HepG2 (cell line): ENCODE data around the gene CNNM2. TPM values are rescaled to one million over a fixed set of nuclear protein-coding genes. Genes with fewer than 3 reads are reported as not detected.

ENCODE experiments used
- RBAK ChIP-seq: sonication (generic); formaldehyde crosslinking; IDR thresholded peaks from 2 replicates; pipeline ENCODE4 v1.5.1; 2020; ENCODE audit warnings: mild to moderate bottlenecking, missing genetic modification reagents
- SNAPC2 ChIP-seq: sonication (generic); formaldehyde crosslinking; IDR thresholded peaks from 2 replicates; pipeline ENCODE4 v1.8.1; 2022; ENCODE audit warnings: mild to moderate bottlenecking, missing genetic modification reagents
- THYN1 ChIP-seq: sonication (generic); formaldehyde crosslinking; IDR thresholded peaks from 2 replicates; pipeline ENCODE4 v1.8.1; 2023; ENCODE audit warnings: low read depth, mild to moderate bottlenecking, moderate library complexity, missing genetic modification reagents, borderline replicate concordance
- ZNF282 ChIP-seq: fragments of 450-650 bp; IDR thresholded peaks from 2 replicates; pipeline ENCODE4 v1.6.1; 2018; ENCODE audit not compliant: partially characterized antibody
- ZNF33B ChIP-seq: sonication (generic); formaldehyde crosslinking; IDR thresholded peaks from 2 replicates; pipeline ENCODE4 v1.5.1; 2020; ENCODE audit warnings: mild to moderate bottlenecking, missing genetic modification reagents
- polyA plus RNA-seq, 8 experiments: library from polyadenylated mRNA; depleted of rRNA in 3 of 8; stranded (reverse) in 7 of 8; unstranded in 1 of 8; fragments of >200 nt; fragmentation: Illumina TruSeq in 4 of 8; extraction: Trizol in 4 of 8; gene quantifications; 2 replicates each; pipeline versions ENCODE4 v1.2.1 to v1.2.3, GENCODE V29; 2011 to 2016; ENCODE audit warnings: low read depth in 4 of 8, missing spikeins in 1 of 8, mixed read lengths in 1 of 8; ENCODE audit not compliant: insufficient read depth in 1 of 8
- total RNA-seq, 5 experiments: library from RNA; depleted of rRNA; stranded (reverse); fragments of >200 nt; fragmentation: Illumina TruSeq; extraction: Trizol; gene quantifications; 2 replicates each; pipeline ENCODE4 v1.2.3, GENCODE V29; 2016; ENCODE audit warnings: low read depth in 1 of 5
- TF ChIP-seq, protein P1 (sequence below): sonication (generic); formaldehyde crosslinking; IDR thresholded peaks from 2 replicates; pipeline ENCODE4 v1.4.0; 2020; ENCODE audit warnings: missing genetic modification reagents
- TF ChIP-seq, protein P2 (sequence below): sonication (generic); formaldehyde crosslinking; IDR thresholded peaks from 2 replicates; pipeline ENCODE4 v1.4.0; 2020; ENCODE audit warnings: low read depth, mild to moderate bottlenecking, missing genetic modification reagents
- TF ChIP-seq, protein P3 (sequence below): sonication (generic); formaldehyde crosslinking; IDR thresholded peaks from 2 replicates; pipeline ENCODE4 v1.4.0; 2020; ENCODE audit warnings: missing genetic modification reagents, borderline replicate concordance
- TF ChIP-seq, protein P4 (sequence below): sonication (generic); formaldehyde crosslinking; IDR thresholded peaks from 2 replicates; pipeline ENCODE4 v1.9.0; 2022; ENCODE audit warnings: low read depth, missing genetic modification reagents
- TF ChIP-seq, protein P5 (sequence below): sonication (generic); formaldehyde crosslinking; IDR thresholded peaks from 2 replicates; pipeline ENCODE4 v1.5.1; 2020; ENCODE audit warnings: mild to moderate bottlenecking, missing genetic modification reagents, borderline replicate concordance
- TF ChIP-seq, protein P6 (sequence below): sonication (generic); formaldehyde crosslinking; IDR thresholded peaks from 2 replicates; pipeline ENCODE4 v1.4.0; 2020; ENCODE audit warnings: missing genetic modification reagents
- TF ChIP-seq, protein P7 (sequence below): sonication (generic); formaldehyde crosslinking; IDR thresholded peaks from 2 replicates; pipeline ENCODE4 v1.8.0; 2022; ENCODE audit warnings: mild to moderate bottlenecking, missing genetic modification reagents, borderline replicate concordance

CNNM2 gene
- total and polyA plus RNA-seq, 2 of the 13 experiments (the other 11 are each of a cell fraction or from before 2014, with no cell fraction given): 7.1 to 9.0 TPM

DNA sequence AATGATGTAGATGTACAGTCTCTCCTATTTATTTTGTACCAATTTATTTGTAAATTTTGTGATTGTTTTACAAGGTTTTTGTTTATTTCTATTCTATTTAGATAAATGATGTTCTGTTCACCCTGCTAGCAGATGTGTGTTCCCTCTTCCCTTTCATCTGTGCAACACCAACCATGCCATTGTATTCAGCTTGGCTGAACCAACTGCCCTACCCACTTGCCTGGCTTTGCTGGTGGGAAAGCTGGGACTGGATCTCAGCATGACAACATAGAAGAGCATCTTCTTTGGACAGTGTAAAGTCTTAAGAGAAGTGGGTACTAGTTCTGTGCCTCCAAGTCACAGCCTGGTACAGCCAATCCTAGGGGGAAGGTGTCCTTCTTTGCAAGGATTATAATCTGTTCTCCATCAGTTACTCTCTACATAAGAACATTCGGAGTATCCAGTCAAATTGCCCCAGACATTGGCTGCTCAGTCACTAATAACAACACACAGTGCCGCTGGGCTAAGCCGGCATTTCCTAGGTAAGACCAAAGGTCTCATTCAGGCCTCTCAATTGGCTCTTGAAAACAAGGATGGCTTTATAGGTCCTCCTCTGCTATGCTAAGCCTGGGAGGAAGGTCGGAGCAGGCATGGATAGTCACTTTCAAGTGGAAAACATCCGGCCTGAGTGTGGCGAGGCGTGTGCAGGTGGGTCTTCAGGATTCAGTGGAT is 165.3 kb downstream of the CNNM2 start (continued):
- TF ChIP-seq, protein P1, sequence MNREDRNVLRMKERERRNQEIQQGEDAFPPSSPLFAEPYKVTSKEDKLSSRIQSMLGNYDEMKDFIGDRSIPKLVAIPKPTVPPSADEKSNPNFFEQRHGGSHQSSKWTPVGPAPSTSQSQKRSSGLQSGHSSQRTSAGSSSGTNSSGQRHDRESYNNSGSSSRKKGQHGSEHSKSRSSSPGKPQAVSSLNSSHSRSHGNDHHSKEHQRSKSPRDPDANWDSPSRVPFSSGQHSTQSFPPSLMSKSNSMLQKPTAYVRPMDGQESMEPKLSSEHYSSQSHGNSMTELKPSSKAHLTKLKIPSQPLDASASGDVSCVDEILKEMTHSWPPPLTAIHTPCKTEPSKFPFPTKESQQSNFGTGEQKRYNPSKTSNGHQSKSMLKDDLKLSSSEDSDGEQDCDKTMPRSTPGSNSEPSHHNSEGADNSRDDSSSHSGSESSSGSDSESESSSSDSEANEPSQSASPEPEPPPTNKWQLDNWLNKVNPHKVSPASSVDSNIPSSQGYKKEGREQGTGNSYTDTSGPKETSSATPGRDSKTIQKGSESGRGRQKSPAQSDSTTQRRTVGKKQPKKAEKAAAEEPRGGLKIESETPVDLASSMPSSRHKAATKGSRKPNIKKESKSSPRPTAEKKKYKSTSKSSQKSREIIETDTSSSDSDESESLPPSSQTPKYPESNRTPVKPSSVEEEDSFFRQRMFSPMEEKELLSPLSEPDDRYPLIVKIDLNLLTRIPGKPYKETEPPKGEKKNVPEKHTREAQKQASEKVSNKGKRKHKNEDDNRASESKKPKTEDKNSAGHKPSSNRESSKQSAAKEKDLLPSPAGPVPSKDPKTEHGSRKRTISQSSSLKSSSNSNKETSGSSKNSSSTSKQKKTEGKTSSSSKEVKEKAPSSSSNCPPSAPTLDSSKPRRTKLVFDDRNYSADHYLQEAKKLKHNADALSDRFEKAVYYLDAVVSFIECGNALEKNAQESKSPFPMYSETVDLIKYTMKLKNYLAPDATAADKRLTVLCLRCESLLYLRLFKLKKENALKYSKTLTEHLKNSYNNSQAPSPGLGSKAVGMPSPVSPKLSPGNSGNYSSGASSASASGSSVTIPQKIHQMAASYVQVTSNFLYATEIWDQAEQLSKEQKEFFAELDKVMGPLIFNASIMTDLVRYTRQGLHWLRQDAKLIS (CRISPR knock-in tag): no peak
- TF ChIP-seq ZNF33B (CRISPR knock-in tag): no peak
- TF ChIP-seq, protein P2, sequence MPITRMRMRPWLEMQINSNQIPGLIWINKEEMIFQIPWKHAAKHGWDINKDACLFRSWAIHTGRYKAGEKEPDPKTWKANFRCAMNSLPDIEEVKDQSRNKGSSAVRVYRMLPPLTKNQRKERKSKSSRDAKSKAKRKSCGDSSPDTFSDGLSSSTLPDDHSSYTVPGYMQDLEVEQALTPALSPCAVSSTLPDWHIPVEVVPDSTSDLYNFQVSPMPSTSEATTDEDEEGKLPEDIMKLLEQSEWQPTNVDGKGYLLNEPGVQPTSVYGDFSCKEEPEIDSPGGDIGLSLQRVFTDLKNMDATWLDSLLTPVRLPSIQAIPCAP (CRISPR knock-in tag): no peak
- no peak for TF ChIP-seq SNAPC2 (CRISPR knock-in tag)
- TF ChIP-seq ZNF282: no peak
- TF ChIP-seq, protein P3, sequence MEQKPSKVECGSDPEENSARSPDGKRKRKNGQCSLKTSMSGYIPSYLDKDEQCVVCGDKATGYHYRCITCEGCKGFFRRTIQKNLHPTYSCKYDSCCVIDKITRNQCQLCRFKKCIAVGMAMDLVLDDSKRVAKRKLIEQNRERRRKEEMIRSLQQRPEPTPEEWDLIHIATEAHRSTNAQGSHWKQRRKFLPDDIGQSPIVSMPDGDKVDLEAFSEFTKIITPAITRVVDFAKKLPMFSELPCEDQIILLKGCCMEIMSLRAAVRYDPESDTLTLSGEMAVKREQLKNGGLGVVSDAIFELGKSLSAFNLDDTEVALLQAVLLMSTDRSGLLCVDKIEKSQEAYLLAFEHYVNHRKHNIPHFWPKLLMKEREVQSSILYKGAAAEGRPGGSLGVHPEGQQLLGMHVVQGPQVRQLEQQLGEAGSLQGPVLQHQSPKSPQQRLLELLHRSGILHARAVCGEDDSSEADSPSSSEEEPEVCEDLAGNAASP (CRISPR knock-in tag): no peak
- TF ChIP-seq THYN1 (CRISPR knock-in tag): no peak
- TF ChIP-seq, protein P4, sequence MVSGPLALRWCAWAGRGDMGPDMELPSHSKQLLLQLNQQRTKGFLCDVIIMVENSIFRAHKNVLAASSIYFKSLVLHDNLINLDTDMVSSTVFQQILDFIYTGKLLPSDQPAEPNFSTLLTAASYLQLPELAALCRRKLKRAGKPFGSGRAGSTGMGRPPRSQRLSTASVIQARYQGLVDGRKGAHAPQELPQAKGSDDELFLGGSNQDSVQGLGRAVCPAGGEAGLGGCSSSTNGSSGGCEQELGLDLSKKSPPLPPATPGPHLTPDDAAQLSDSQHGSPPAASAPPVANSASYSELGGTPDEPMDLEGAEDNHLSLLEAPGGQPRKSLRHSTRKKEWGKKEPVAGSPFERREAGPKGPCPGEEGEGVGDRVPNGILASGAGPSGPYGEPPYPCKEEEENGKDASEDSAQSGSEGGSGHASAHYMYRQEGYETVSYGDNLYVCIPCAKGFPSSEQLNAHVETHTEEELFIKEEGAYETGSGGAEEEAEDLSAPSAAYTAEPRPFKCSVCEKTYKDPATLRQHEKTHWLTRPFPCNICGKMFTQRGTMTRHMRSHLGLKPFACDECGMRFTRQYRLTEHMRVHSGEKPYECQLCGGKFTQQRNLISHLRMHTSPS (CRISPR knock-in tag): no peak
- no peak for TF ChIP-seq RBAK
- TF ChIP-seq, protein P5, sequence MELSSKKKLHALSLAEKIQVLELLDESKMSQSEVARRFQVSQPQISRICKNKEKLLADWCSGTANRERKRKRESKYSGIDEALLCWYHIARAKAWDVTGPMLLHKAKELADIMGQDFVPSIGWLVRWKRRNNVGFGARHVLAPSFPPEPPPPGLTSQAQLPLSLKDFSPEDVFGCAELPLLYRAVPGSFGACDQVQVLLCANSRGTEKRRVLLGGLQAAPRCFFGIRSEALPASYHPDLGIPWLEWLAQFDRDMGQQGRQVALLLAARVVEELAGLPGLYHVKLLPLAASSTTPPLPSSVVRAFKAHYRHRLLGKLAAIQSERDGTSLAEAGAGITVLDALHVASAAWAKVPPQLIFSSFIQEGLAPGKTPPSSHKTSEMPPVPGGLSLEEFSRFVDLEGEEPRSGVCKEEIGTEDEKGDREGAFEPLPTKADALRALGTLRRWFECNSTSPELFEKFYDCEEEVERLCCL (CRISPR knock-in tag): no peak
- TF ChIP-seq, protein P6, sequence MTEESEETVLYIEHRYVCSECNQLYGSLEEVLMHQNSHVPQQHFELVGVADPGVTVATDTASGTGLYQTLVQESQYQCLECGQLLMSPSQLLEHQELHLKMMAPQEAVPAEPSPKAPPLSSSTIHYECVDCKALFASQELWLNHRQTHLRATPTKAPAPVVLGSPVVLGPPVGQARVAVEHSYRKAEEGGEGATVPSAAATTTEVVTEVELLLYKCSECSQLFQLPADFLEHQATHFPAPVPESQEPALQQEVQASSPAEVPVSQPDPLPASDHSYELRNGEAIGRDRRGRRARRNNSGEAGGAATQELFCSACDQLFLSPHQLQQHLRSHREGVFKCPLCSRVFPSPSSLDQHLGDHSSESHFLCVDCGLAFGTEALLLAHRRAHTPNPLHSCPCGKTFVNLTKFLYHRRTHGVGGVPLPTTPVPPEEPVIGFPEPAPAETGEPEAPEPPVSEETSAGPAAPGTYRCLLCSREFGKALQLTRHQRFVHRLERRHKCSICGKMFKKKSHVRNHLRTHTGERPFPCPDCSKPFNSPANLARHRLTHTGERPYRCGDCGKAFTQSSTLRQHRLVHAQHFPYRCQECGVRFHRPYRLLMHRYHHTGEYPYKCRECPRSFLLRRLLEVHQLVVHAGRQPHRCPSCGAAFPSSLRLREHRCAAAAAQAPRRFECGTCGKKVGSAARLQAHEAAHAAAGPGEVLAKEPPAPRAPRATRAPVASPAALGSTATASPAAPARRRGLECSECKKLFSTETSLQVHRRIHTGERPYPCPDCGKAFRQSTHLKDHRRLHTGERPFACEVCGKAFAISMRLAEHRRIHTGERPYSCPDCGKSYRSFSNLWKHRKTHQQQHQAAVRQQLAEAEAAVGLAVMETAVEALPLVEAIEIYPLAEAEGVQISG (CRISPR knock-in tag): peak; percentile 39; the same call in 1 of the 2 replicates
- TF ChIP-seq, protein P7, sequence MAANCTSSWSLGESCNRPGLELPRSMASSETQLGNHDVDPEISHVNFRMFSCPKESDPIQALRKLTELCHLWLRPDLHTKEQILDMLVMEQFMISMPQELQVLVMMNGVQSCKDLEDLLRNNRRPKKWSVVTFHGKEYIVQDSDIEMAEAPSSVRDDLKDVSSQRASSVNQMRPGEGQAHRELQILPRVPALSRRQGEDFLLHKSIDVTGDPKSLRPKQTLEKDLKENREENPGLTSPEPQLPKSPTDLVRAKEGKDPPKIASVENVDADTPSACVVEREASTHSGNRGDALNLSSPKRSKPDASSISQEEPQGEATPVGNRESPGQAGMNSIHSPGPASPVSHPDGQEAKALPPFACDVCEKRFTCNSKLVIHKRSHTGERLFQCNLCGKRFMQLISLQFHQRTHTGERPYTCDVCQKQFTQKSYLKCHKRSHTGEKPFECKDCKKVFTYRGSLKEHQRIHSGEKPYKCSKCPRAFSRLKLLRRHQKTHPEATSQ (CRISPR knock-in tag): no peak
